Renal cortical epithelial cell (primary cell): ENCODE results near the gene MYH6. TPM values are rescaled to one million over a fixed set of nuclear protein-coding genes. Genes with fewer than 3 reads are reported as not detected.

ENCODE experiments used
- total RNA-seq: library from RNA; depleted of rRNA; stranded (reverse); fragments of >200 nt; gene quantifications from 2 replicates; pipeline ENCODE4 v1.2.3, GENCODE V29; 2014

MYH6 gene
- total RNA-seq, 1 donor from 2014 or later: not detected

Other genes starting within 250 kb of the MYH6 start
- under 0.01 and 1.1 TPM in 2 replicates for gene SLC7A8, start 224.6 kb downstream of the MYH6 start, total RNA-seq
- 0.35 TPM in 1 of 2 replicates, not detected in the other for gene RNF212B, start 170.3 kb downstream of the MYH6 start, total RNA-seq
- 7.8 and 15.0 TPM in 2 replicates for gene HOMEZ, start 122.1 kb downstream of the MYH6 start, total RNA-seq
- 1.9 TPM in 2 replicates for gene PPP1R3E, start 105.4 kb downstream of the MYH6 start, total RNA-seq
- 10.2 and 14.7 TPM in 2 replicates for gene BCL2L2, start 101.4 kb downstream of the MYH6 start, total RNA-seq
- gene PABPN1, start 86.8 kb downstream of the MYH6 start, total RNA-seq: 60.8 and 80.0 TPM in 2 replicates
- gene SLC22A17, start 55.4 kb downstream of the MYH6 start, total RNA-seq: 1.2 and 33.0 TPM in 2 replicates
- 0.17 and 0.50 TPM in 2 replicates for gene EFS, start 43.1 kb downstream of the MYH6 start, total RNA-seq
- not detected in 2 replicates for gene IL25, start 35.5 kb downstream of the MYH6 start, total RNA-seq
- not detected in 2 replicates for gene CMTM5, start 31.2 kb downstream of the MYH6 start, total RNA-seq
- under 0.01 TPM in 1 of 2 replicates, not detected in the other for gene MYH7, start 27.4 kb upstream of the MYH6 start, total RNA-seq
- gene NGDN, start 61.4 kb upstream of the MYH6 start, total RNA-seq: 41.5 and 53.0 TPM in 2 replicates
- 0.69 and 1.8 TPM in 2 replicates for gene ZFHX2, start 143.5 kb upstream of the MYH6 start, total RNA-seq
- gene THTPA, start 148.0 kb upstream of the MYH6 start, total RNA-seq: 3.6 and 13.5 TPM in 2 replicates
- 51.2 and 55.9 TPM in 2 replicates for gene AP1G2, start 159.5 kb upstream of the MYH6 start, total RNA-seq
- not detected in 2 replicates for gene JPH4, start 170.5 kb upstream of the MYH6 start, total RNA-seq
- gene DHRS2, start 228.1 kb upstream of the MYH6 start, total RNA-seq: under 0.01 TPM in 1 of 2 replicates, not detected in the other